ENCODE measurements around the gene C1orf105. TPM values are rescaled to one million over a fixed set of nuclear protein-coding genes. Genes with fewer than 3 reads are reported as not detected.

C1orf105 gene
- total and polyA plus RNA-seq, 4 donors: 0.16 TPM; not detected in 3

- WGBS: 93% methylated on average over 1 of the region's 1 CpG
- DNase-seq (ENCODE audit: low spot score): no peak
- no peak for TF ChIP-seq YY1 (IDR thresholded peaks at IDR 0.05)
- TF ChIP-seq, protein P1, sequence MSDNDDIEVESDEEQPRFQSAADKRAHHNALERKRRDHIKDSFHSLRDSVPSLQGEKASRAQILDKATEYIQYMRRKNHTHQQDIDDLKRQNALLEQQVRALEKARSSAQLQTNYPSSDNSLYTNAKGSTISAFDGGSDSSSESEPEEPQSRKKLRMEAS (IDR thresholded peaks at IDR 0.05): no peak
- TF ChIP-seq CTCF (IDR thresholded peaks at IDR 0.05; ENCODE audit: low read depth, low read length, missing input control): no peak
- no peak for TF ChIP-seq GABPA (IDR thresholded peaks at IDR 0.05 in 1 of 2, conservative IDR thresholded peaks at IDR 0.05 in 1 of 2)
Measured at GRCh38 chr1:172417557-172417956, 2.9 kb upstream of the C1orf105 start.

DNA sequence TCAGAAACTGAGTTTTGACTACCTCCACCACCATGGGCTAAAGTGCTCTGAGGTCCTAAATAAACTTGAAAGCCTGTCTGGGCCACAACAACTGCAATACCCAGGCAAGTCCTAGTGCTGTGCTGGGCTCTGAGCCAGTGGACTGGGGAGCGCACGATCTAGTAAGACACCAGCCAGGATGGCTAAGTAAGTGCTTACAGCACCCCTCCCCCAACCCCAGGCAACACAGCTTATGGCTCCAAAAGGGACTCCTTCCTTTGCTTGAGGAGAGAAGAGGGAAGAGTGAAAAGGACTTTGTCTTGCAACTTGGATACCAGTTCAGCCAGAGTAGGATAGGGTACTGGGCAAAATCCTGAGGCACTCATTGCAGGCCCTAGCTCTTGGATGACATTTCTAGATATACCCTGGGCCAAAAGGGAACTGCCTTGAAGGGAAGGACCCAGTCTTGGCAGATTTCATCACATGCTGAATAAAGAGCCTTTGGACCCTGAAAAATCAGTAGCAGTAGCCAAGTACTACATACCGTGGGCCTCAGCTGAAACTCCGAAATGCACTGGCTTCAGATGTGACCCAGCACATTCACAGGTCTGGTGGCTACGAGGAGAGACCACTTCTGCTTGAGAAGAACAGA, 1.6 kb downstream of the C1orf105 start:
- TF ChIP-seq FOXA1 (IDR thresholded peaks at IDR 0.05) (no peak), HNF4A (conservative IDR thresholded peaks at IDR 0.05) (no peak)
- no peaks in the 10 kb centered on the region for H3K27me3 ChIP-seq (ENCODE audit: control insufficient read depth in 4 of 4, insufficient read depth in 4 of 4, low read length in 3 of 4)
- 86% methylated on average over 5 of the region's 5 CpGs for WGBS
- H3K9ac ChIP-seq (ENCODE audit: low read depth in 1 of 2, low read length in 2 of 2): no peak overlapping the region
- no peaks in the 10 kb centered on the region for H3K4me1 ChIP-seq (ENCODE audit: control insufficient read depth in 4 of 4, insufficient read depth in 4 of 4, low read length in 3 of 4)
- no peak overlapping the region for H3K27ac ChIP-seq (ENCODE audit: low read depth in 1 of 2, low read length in 2 of 2)
- no peaks in the 10 kb centered on the region for H3K9me3 ChIP-seq (ENCODE audit: control insufficient read depth in 4 of 4, low read length in 3 of 4)
- no peak overlapping the region for H3K4me3 ChIP-seq (ENCODE audit: low read depth in 1 of 3, low read length in 3 of 3)
- DNase-seq (ENCODE audit: low spot score): no peak
- no peaks in the 10 kb centered on the region for H3K36me3 ChIP-seq (ENCODE audit: control insufficient read depth in 4 of 4, insufficient read depth in 3 of 4, low read depth in 1 of 4, low read length in 3 of 4)

More at GRCh38 chr1:172417557-172417956, 2.9 kb upstream of the C1orf105 start:
- Histone ChIP-seq H3K9me3 (ENCODE audit: control insufficient read depth in 4 of 4, low read length in 3 of 4) (no peaks in the 10 kb centered on the region), H3K36me3 (ENCODE audit: control insufficient read depth in 4 of 4, insufficient read depth in 3 of 4, low read depth in 1 of 4, low read length in 3 of 4) (no peaks in the 10 kb centered on the region), H3K4me1 (ENCODE audit: control insufficient read depth in 4 of 4, insufficient read depth in 4 of 4, low read length in 3 of 4) (no peaks in the 10 kb centered on the region), H3K4me3 (ENCODE audit: low read depth in 1 of 3, low read length in 3 of 3) (no peak overlapping the region), H3K27ac (ENCODE audit: low read depth in 1 of 2, low read length in 2 of 2) (no peak overlapping the region), H3K9ac (ENCODE audit: low read depth in 1 of 2, low read length in 2 of 2) (no peak overlapping the region), H3K27me3 (ENCODE audit: control insufficient read depth in 4 of 4, insufficient read depth in 4 of 4, low read length in 3 of 4) (no peaks in the 10 kb centered on the region)

DNA sequence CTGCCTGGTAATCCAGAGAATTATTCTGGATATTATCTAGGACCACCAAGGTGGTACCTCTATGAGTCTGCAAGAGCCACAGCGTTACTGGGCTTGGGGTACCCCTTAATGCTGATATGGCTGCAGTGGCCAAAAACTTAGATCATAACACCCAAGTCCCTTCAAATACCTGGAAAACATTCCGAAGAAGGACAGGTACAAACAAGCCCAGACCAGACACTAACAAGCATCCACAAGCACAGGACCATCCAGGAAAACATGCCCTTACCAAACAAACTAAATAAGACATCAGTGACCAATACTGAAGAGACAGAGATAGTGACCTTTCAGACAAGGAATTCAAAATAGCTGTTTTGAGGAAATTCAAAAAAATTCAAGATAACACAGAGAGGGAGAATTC, 2.9 kb downstream of the C1orf105 start:
- Histone ChIP-seq H3K27ac (ENCODE audit: low read depth in 1 of 2, low read length in 2 of 2) (no peak overlapping the region), H3K9ac (ENCODE audit: low read depth in 1 of 2, low read length in 2 of 2) (no peak overlapping the region), H3K4me3 (ENCODE audit: low read depth in 1 of 3, low read length in 3 of 3) (no peak overlapping the region), H3K27me3 (ENCODE audit: control insufficient read depth in 4 of 4, insufficient read depth in 4 of 4, low read length in 3 of 4) (no peaks in the 10 kb centered on the region), H3K9me3 (ENCODE audit: control insufficient read depth in 4 of 4, low read length in 3 of 4) (no peaks in the 10 kb centered on the region), H3K4me1 (ENCODE audit: control insufficient read depth in 4 of 4, insufficient read depth in 4 of 4, low read length in 3 of 4) (no peaks in the 10 kb centered on the region), H3K36me3 (ENCODE audit: control insufficient read depth in 4 of 4, insufficient read depth in 3 of 4, low read depth in 1 of 4, low read length in 3 of 4) (no peaks in the 10 kb centered on the region)
- WGBS: over 99% methylated on average over 2 of the region's 2 CpGs
- TF ChIP-seq, protein P2, sequence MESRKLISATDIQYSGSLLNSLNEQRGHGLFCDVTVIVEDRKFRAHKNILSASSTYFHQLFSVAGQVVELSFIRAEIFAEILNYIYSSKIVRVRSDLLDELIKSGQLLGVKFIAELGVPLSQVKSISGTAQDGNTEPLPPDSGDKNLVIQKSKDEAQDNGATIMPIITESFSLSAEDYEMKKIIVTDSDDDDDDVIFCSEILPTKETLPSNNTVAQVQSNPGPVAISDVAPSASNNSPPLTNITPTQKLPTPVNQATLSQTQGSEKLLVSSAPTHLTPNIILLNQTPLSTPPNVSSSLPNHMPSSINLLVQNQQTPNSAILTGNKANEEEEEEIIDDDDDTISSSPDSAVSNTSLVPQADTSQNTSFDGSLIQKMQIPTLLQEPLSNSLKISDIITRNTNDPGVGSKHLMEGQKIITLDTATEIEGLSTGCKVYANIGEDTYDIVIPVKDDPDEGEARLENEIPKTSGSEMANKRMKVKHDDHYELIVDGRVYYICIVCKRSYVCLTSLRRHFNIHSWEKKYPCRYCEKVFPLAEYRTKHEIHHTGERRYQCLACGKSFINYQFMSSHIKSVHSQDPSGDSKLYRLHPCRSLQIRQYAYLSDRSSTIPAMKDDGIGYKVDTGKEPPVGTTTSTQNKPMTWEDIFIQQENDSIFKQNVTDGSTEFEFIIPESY (IDR thresholded peaks at IDR 0.05): no peak
- TF ChIP-seq EGR1 (IDR thresholded peaks at IDR 0.05; ENCODE audit: low read depth in 2 of 2): no peak
- TF ChIP-seq RXRA (IDR thresholded peaks at IDR 0.05): no peak
- no peak for TF ChIP-seq SP1 (IDR thresholded peaks at IDR 0.05)
- TF ChIP-seq HNF4G (IDR thresholded peaks at IDR 0.05): no peak
- TF ChIP-seq FOXA2 (IDR thresholded peaks at IDR 0.05): no peak
- TF ChIP-seq ATF3 (IDR thresholded peaks at IDR 0.05): no peak
- TF ChIP-seq HNF4A (conservative IDR thresholded peaks at IDR 0.05): no peak
- no peak for TF ChIP-seq YY1 (IDR thresholded peaks at IDR 0.05)
- no peak for TF ChIP-seq CTCF (IDR thresholded peaks at IDR 0.05; ENCODE audit: low read depth, low read length, missing input control)
- no peak for TF ChIP-seq TAF1 (conservative IDR thresholded peaks at IDR 0.05)
- TF ChIP-seq, protein P1 (IDR thresholded peaks at IDR 0.05): no peak
- TF ChIP-seq RAD21 (IDR thresholded peaks at IDR 0.05): no peak
- no peak for DNase-seq (ENCODE audit: low spot score)
